SKM-1 (cell line): ENCODE results near the gene SYT2.
"Not testable (repeated sequence)": the region's sequence is repeated elsewhere in the genome, so short reads cannot be mapped to it uniquely, and the experiment has no call there.

Experiments used
- DNase-seq: peaks from one replicate; lab custom pipeline; 2025; ENCODE audit not compliant: unreplicated experiment; lab: John Stamatoyannopoulos, UW

The SYT2 gene

DNA sequence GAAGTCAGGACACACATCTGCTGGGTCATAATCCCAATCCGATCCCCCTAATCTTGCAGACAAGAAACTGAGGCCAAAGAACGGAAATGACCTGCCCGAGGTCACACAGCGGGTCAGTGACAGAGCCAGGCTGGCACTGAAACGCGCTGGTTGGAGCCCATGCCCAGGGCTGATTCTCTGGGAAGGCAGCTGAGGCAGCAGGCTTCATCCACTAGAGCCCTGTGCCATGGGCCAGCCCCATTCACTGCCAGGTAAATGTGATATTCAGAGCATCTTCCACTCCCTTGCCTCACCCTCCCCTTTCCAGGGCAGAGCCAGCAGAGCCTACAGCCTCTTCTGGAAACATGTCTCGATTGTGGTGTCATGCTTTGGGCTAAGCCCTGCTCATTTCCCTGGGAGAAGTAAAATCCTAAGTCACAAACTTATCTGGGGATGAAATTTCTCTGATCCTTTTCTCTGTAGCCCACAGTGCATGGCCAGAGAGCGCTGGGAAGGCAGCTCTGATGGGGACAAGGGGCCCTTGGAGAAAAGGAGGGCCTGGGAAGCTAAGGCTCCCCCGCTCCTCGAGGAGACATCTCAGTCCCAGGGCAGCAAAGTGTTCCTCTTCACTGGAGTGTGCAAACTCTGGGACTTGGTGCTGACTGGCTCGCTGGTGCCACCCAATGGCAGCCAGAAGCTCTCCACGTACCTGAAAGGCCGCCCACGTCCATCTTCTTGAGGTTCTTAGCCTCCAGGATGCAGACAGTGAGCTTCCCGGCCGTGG, 110.4 kb downstream of the SYT2 start:
- peak; percentile 81 for DNase-seq

GRCh38 chr1:202597090-202597761, 113.0 kb downstream of the SYT2 start:
- DNase-seq = no peak

- DNase-seq = no peak
Observed at GRCh38 chr1:202596638-202597037, 113.6 kb downstream of the SYT2 start.

- DNase-seq = no peak
Observed at GRCh38 chr1:202593845-202594244, 116.4 kb downstream of the SYT2 start.

GRCh38 chr1:202592146-202592545, 118.1 kb downstream of the SYT2 start:
- DNase-seq = no peak

DNA sequence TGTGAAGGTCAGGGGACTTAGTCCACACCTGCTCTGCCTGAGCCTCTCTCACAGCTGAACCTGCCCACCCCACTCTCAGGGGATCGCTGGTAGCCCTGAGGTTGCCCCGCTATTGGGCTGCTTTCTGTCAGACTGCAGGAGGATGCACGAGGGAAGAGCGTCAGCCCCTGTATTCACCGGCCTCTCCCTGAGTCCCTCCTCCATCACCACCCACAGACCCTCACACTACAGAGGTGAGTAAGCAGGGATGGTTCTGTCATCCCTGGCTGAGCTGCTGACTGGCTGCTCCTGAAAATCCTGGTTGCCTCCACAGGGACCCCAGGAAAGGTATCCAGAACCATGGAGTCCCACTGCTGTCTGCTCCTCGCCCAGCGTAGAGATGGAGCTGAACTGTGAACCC, 118.7 kb downstream of the SYT2 start:
- DNase-seq = no peak

GRCh38 chr1:202590975-202591411, 119.3 kb downstream of the SYT2 start:
- DNase-seq = no peak

DNA sequence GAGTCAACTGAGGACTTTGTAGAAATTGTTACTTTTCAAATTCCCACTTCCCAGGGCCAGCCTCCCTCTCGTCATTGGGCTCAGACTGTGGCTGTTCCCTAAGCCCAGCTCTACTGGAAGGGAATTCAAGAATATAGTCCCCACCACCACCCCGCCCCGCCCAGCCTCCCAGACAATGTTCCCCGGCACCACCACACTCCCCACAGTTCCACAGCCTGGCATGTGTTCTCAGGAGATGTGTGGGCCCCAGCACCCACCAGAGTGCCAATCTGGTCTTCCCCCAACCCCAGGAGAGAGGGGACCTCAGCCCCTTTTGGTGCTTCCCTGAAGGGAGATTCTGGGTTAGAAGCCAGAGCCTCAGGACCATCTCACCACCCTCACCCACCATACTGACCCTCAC, 120.1 kb downstream of the SYT2 start:
- no peak for DNase-seq

DNA sequence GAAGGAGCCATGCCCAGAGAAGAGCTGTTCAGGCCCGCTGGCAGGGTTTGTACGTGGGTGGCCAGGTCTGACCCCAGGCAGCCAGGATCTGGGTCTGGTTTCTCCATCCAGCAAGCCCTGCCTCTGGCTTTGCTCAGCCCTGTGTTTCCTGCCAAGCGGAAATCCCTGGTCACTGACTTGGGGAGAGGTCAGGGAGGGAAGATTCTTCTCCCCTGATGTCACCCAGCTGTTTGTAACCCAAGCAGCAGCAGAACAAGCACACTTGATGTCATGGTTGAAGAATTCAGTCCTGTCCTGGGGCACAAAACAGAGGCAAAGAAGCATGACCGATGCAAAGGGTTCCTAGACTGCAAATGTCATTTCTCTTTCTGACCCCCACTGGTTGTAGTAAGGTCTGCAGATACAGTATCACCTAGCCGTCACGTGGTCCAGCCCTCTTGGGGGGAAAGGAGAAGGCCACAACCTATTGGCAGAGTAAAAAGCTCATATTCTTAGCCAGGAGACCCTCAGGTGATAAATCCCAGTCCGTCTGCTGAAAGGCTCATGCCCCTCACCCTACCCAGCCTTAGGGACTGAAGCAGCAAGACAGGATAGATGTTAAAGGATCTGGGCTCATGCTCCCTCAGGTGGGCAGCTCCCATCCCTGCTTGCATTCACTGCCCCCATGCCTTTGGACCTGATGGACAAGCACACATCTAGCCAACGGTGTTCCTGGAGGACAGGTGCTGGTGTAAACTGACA, 120.9 kb downstream of the SYT2 start:
- DNase-seq = no peak

- DNase-seq = no peak
Observed at GRCh38 chr1:202588503-202589189, 121.6 kb downstream of the SYT2 start.

- DNase-seq = no peak
Observed at GRCh38 chr1:202587859-202588485, 122.3 kb downstream of the SYT2 start.

- DNase-seq = no peak
Observed at GRCh38 chr1:202586871-202587270, 123.4 kb downstream of the SYT2 start.

GRCh38 chr1:202586018-202586821, 124.0 kb downstream of the SYT2 start:
- DNase-seq = peak; percentile 47

- DNase-seq = no peak
Observed at GRCh38 chr1:202585590-202585933, 124.7 kb downstream of the SYT2 start.

- no peak for DNase-seq
Observed at GRCh38 chr1:202584707-202585589, 125.3 kb downstream of the SYT2 start.

GRCh38 chr1:202582350-202582749, 127.9 kb downstream of the SYT2 start:
- not testable (repeated sequence) for DNase-seq

DNA sequence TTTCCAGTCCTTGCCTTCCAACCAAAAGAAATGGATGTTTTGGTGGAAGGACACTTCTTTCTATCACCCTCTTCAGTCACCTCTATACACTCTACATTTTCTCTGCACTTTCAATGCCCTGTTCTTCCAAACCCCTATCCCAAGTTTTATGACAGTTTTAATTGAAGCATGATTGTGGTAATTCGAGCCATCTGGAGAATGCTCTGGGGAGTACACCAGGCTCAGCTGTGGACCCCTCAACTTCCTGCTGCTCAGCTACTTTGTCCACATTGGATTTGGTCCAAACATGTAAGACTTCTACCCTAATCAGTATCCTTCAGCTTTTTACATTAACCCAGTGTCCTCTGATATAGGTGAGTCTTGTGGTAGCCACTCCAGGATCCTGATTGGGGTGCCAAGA, 129.6 kb downstream of the SYT2 start:
- no peak for DNase-seq

- DNase-seq = no peak
Observed at GRCh38 chr1:202579806-202580205, 130.4 kb downstream of the SYT2 start.

DNA sequence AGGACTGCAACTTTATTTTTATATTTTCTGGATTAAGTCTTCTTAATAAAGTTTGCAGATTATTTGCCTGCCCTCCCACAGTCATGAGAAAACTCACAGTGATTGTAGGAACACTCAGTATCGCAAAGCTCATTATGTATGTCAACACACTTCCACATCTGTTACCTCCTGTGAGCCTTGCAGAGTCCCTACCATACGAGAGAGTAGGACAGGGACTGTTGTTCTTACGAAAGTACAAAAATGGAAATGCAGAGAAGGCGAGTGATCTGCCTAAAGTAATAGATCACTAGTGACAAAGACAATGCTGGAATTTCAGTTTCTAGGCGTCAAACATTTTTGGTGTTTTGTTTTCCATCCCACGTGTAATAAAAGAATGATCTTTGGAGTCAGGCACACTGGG, 131.7 kb downstream of the SYT2 start:
- DNase-seq = no peak
